NCI-H1436 treated with DMSO at 0.1 percent for 48 hours (cell line): ENCODE measurements around the gene HERPUD1.

Experiments
- DNase-seq: peaks from one replicate; lab custom pipeline; 2025; lab: John Stamatoyannopoulos, UW

The HERPUD1 gene

DNA sequence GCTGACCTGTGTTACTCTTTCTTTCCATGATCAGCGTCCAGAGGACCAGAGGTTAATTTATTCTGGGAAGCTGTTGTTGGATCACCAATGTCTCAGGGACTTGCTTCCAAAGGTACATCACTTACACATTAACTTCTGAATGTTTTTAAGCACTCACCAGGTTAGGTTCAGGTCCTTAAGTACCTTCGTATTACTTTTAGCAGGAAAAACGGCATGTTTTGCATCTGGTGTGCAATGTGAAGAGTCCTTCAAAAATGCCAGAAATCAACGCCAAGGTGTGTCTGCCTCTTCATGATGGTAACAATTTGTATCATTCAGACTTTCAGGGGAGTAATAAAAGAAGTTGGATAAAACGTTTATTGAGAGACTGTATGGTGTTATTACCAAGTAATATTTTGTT, 3.3 kb downstream of the HERPUD1 start:
- no peak for DNase-seq

DNA sequence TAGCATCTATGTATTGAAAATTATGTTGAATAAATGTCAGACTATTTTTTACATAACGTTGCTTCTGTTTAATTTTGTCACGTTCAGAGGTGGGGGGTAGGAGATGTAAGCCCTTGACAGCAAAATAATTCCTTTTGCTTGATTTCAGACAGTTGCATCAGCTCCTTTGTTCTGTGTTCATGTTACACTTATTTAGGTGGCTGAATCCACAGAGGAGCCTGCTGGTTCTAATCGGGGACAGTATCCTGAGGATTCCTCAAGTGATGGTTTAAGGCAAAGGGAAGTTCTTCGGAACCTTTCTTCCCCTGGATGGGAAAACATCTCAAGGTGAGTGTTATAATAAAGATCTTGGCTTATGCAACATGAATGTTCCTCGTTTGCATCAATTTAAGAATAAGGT, 4.5 kb downstream of the HERPUD1 start:
- DNase-seq: no peak

DNA sequence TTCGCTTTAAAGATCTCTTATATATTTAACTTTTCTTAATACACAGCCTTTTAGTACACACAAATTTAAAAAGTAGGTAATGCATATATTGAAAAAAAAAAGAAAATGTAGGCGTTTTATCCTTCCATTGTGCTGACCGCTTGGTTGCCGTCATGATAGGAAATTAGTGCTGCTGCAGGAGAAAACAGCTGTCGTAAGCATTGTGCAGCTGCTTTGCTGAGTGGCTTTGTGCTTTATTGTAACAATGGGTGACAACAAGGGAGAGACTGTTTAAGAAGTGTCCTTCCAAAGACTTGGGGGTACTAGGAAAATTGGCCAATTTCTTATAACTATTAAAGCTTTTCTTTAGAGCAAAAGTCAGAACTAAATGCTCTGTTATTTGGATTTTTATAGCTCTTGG, 5.0 kb downstream of the HERPUD1 start:
- DNase-seq: no peak

DNA sequence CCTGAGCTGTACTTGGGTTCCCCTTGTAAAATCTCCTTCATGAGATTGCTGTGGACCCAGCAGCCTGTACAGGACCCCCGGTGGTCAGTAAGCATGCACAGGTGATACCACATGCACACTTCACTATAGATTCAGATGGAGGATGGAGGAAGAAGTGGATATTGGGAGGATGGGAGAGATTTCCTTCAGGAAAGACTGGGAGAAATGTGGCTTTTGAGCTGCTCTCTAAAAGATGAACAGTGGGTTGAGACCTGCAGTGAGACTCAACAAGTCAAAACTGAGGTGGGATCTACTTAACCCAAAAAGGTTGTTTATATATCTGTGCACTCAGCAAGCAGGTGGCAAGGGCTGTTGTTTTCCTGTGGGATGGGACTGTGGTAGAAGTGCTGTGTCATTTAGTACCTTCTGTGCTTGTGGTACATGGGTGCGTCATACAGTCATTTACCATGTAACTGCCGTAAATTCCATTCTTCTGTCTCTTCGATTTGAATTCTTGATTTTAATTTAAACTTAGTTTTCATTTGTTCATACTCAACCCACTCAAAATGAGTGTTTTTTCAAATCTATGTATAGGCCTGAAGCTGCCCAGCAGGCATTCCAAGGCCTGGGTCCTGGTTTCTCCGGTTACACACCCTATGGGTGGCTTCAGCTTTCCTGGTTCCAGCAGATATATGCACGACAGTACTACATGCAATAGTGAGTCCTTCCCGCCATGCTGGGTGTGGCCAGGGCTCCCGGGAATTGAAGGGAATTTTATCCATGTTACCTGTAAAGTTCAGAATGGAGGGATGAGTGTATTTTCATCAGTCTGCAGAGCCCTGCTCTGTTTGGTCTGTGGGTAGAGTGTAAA, 6.9 kb downstream of the HERPUD1 start:
- no peak for DNase-seq

DNA sequence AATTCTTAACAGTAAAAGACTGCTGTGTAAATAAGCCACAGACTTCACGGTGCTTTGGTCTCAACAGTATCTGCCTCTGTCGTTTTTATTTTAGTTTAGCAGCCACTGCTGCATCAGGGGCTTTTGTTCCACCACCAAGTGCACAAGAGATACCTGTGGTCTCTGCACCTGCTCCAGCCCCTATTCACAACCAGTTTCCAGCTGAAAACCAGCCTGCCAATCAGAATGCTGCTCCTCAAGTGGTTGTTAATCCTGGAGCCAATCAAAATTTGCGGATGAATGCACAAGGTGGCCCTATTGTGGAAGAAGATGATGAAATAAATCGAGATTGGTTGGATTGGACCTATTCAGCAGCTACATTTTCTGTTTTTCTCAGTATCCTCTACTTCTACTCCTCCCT, 7.9 kb downstream of the HERPUD1 start:
- DNase-seq: peak; percentile 55

DNA sequence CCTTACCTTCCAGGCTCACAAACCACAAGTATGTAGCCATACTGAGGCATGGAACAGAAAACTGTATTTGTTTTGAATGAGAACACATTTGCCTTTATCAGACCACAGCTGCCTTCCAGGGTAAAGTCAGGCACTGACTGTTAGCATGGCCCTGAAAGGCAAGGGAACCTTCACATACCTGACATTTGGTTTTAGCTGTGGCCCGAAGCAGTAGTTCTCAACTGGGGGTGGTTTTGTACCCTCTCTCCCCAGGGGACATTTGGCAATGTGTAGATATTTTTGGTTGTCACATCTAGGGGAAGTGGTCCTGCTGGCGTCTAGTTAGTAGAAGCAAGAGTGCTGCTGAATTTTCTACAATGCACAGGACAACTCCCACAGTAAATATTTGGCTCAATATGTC, 9.2 kb downstream of the HERPUD1 start:
- no peak for DNase-seq

DNA sequence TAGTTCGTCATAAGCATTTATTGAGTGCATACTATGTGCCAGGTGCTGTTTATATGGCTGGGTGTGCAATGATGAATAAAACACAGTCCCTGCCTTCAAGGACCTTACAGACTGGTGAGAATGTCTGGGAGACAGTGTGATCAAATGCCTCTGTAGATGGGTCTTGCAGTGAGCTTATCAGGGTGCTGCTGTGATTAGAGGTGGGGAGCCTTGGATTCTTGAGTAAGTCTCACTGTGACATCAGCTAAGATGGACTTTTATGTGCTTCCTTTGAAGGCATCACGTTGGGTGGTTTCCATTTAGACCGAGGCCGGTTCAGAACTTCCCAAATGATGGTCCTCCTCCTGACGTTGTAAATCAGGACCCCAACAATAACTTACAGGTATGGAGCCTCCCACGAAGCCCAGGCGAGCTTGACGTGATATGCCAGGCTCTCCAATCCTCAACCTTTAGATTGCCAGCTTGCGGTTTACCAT, 10.0 kb downstream of the HERPUD1 start:
- no peak for DNase-seq

DNA sequence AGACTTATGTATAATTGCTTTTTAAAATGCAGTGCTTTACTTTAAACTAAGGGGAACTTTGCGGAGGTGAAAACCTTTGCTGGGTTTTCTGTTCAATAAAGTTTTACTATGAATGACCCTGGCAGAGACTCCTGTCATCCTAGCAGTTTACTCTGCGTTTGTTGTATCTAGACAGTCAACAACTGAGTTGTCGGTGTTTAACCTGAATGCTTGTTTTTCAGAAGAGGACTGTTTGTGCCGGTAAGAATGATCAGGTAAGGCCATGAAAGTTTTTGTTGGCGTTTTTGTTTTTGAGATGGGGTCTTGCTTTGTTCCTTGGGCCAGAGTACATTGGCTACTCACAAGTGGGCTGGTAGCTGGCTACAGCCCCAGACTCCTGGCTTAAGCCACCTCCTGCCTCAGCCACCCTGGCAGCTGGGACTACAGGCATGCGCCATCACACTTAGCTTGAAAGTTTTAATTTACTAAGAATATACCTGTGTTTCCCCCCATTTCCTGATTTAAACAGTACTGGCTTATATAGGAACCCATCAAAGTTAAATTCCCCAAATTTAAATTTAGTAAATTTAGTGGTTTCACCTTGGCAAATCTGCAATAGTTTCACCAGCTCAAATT, 11.9 kb downstream of the HERPUD1 start:
- DNase-seq: no peak

DNA sequence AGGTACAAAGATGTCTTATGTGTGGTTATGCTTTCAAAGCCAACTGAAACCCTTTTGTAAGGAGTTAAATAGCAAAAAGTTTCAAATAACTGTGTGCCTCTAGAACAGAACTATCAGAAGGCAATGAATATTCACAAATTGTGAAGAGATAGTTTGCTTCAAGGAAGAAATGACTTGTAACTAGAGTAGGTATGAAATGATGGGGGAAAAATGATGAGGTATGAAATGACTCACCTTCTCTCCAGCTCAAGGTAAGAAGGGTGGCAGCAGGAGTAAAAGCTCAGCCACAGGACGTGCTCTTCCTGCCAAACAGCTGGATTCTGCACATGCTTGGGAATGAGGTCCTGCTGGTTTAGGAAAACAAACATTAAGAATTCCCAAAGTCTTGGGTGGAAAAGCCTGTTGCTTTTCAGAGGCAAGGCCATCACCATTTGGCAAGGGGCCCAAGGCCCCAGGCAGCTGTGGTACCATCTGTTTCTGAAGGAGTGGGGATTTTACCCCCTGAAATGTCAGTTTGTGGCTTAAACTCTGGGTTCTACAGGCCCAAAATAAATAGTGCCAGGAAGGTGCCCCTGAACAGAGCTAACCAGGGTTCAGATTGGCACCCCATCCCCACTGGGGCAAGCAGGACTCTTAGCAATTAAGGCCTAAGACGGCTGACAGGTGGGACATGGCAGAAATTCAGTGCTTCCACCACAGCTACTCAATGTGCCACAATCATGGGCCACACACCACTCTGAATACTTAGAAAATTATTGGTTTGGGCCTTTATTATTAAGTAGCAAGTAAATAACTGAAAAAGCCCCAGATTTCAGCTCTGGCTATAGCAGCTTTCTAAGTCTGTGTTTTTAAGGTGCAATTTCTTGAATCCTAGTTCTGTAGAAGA, 13.3 kb downstream of the HERPUD1 start:
- no peak for DNase-seq

DNA sequence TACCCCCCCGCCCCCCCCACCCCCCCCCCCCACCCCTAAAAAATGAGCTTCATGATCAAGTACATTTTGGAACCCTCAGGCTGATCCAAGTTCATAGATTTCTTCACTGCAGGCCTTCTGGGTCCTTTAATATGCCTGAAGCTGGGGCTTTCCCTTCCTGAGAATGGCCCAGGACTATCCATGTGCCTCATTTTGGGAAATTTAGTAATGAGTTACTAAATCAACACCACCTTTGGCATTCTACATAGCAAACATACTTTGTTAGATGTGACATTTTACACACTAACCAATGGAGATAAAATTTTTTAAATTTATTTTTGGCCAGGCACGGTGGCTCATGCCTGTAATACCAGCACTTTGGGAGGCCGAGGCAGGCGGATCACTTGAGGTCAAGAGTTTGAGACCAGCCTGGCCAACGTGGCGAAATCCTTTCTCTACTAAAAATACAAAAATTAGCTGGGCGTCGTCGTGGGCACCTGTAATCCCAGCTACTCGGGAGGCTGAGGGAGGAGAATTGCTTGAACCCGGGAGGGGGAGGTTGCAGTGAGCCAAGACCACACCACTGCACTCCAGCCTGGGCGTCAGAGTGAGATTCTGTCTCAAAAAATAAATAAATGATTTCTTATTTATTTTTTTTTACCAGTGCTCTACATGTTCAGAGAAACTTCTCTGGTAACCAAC, 14.0 kb downstream of the HERPUD1 start:
- no peak for DNase-seq

DNA sequence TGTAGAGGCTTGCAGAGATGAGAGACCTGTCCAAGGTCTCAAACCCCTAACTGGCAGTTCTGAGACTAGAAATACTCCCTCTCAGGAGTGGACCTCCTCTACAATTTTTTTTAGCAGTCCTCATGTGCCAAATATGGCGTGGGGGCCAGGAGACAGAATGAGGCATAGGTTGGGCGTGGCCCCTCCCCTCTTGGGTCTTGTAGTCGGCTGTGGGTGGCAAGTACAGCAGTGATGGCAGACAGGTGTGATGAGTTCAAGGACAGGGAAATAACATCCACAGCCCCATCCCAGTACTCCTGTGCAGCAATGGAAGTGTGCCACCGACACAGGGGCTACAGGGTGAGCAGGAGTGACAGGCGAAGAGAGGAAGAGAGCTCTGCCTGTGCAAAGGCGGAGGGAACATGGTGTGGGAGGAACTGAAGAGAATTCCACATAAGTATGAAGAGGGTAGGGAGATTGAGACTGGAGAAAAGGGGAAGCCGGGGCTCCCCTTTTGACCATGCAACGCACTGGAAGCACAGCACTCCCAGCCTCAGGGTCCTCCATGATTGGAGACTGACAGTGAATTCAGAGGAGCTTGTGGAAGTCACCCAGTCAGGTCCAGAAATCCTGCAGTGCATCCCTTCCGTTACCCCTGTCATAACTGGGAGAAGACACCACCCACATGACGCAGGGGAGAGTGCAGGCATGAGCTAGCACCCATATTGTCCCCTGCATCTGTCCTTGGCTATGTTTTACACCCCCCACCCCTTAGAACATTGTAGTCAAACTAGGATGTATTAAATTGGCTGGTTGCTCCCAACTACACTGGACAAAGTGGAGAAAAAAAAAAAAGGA, 15.0 kb downstream of the HERPUD1 start:
- DNase-seq: no peak

DNA sequence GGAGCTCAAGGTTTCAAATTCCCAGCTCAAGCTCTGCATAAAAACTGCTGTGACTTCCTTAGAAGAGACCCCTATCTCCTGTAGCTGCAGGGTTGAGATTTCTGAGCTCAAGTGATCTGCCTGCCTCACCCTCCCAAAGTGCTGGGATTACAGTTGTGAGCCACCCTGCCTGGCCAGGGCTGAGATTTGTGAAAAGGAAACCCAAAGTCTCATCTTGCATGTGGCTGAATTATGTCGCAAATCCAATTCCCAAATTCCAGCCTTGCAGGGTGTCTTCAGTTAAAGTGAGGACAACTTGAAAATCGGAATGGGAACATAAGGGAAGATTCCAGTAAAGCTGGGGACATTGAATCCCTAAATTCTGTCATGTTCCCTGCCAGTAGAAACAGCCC, 15.7 kb downstream of the HERPUD1 start:
- DNase-seq: no peak

DNA sequence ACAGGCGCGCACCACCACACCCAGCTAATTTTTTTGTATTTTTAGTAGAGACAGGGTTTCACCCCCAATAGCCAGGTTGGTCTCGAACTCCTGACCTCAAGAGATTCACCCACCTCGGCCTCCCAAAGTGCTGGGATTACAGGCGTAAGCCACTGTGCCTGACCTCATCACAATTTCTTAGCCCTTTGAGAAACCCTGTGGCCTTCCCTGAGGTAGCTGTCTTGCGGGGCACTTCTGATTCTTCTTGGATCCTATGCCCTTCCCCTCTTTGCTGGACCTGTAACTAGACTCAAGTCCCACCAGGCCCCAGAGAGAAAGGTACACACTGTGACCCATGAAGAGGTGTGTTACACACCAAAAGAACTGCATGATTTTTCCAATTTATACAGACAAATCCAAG, 16.3 kb downstream of the HERPUD1 start:
- DNase-seq: no peak

DNA sequence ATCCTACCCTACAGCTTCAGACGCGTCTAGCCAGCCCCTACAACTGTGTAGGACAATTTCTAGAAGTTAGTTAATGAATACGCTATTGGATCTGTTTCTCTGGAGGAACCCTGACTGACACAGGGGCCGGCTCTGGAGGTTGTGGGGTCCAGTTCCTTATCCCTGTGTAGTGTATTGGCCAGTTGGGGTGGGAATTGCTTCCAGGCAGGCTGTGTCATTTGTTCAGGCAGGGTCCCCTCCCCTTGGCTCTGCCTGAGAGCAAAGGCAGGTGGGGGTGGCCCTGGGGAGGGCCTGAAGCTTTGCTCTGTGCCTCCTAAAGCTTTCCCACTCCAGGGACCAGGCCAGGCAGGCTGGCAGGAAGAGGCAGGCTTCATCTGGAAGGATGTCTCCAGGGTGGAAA, 18.1 kb downstream of the HERPUD1 start:
- no peak for DNase-seq

DNA sequence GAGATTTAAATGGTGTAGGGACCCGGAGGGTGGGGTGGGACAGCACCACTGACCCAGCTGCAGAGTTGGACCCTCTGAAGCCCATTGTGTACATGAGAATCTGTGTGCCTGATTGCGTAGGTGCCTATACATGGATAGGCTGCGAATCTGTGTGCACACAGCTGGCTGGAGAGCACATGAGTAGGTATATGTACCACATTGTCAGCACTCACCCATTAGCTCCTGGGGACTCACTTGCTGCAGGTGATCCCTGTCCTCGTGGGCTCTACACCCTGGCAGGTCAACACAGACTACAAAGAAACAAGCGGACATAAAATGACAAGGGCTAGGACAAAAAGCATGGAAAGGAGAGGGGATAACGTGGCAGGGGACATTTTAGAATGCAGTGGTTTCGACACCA, 18.5 kb downstream of the HERPUD1 start:
- no peak for DNase-seq

DNA sequence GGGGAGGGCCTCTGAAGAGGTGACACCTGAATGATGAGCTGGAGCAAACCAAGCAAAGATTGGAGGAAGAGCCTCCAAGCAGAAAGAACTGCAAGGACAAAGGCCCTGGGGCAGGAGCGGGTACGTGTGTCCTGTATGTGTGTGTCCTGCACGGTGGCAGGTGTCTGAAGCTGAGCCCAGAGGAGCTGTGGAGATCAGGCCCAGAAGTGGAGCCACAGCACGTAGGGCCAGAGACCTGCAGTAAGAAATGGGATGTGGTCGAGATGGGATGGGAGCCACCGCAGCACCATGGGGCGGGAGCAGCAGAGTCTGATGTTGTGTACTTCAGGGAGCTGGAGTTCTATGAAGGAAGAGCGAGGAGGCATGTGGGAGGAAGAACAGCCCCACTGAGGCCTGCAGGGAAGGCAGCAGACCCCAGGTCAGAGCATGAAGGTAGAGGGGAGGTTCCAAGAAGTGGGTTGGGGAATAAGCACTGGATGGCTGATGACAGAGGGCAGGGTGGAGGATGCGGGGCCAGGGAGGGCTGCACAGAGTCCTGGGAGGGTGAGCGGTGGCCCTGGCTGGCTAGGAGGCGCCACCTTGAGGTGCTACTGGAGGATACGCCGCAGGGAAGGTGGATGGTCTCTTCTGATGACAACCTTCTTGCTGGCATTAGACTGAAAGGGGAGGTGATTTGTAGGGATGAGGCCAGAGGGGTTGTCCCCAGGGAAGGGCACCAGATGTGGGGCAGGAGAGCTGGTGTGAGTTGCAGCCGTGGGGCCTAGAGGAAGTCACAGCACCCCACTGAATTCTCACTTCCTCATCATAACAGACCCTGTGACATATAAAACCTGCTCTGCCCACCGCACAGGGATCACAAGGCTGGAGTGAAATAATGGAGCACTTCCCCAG, 19.2 kb downstream of the HERPUD1 start:
- no peak for DNase-seq

DNA sequence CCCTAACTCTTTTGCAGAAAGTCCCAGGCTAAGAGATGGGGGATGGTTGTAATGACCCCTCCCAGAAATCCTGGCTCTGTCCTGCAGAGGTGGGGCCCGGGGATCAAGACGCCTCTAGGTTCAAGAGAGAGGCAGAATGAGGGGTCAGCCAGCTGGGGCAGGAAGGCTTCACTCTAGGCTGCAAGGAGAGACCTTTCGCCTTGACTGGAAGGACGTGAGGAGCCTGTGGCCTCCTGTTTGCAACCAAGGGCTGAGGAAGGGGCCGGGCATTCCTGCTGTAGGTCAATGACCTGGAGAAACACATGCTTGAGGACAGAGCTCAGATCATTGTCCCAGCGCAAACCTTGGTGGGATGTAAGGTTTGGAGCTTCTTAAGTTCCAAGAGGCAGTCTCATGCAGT, 21.1 kb downstream of the HERPUD1 start:
- DNase-seq: no peak

DNA sequence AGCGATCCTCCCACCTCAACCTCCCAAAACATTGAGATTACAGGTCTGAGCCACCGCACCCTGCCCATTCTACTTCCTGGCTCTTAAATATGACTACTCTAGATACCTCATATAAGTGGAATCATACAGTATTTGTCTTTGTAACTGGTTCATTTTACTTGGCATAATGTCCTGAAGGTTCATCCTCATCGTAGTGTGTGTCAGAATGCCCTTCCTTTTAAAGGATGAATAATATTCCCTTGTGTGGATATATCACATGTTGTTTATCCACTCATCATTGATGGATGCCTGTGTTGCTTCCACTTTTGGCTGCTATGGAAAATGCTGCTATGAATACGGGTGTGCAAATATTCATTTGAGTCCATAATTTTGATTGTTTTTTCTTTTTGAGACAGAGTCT, 24.1 kb downstream of the HERPUD1 start:
- no peak for DNase-seq

DNA sequence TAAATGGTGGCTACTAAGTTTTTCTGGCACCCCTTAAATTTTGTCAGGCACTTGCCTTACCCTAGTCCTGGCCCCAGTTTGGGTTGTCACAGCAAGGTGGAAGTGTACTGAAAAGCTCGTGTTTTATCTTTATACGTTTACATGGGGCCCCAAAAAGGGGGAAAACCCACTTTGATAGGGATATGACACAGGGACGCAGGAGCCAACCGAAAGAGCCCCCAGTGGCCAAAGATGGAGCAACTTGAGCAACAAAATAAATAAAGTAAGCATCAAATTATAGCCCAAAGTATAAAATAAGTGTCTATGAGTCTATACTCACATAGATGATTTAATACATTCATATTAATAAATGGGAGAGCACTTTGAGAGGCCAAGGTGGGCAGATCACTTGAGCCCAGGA, 24.8 kb downstream of the HERPUD1 start:
- DNase-seq: no peak

DNA sequence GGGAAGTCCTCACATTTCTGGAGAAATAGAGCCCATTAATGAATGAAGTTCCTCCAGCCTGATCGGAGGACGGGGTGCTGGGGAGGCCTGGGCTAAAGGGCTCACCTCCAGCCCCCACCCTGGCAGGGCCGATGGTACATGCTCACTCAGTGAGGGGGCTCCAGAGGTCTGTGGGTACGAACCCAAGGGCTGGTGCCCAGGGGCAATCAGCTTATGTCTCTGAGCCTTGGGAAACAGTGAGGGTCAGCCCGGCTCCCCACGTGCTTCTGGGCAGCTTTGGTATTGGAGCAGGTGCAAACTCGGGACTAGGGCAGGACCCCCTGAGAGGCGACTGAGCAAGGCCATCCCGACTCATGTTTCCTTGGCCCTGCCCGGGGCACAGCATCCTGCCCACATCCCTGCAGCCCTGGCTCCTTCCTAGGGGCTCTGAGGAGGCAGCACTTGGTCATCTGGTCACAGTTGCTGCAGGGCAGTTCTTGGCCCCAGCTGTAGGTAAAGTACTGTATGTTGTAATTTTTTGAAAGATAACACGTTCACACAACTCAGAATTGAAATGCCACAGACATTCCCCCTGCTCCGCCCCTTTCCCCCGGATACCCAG, 28.8 kb downstream of the HERPUD1 start:
- no peak for DNase-seq
